AG04450 (cell line): Measurements from ENCODE around the gene CELA1. TPM values are rescaled to one million over a fixed set of nuclear protein-coding genes. Genes with fewer than 3 reads are reported as not detected.

Experiments used
- CTCF ChIA-PET: fragments of 300-600, 350-600 bp; formaldehyde crosslinking; extraction: SDS; loops from one replicate; lab custom pipeline; 2022; ENCODE audit warnings: antibody characterized with exemption, inconsistent platforms; lab: Charles Lee
- POLR2A ChIA-PET: fragments of 350-600 bp; formaldehyde crosslinking; extraction: SDS; loops from one replicate; lab custom pipeline; 2021; ENCODE audit warnings: antibody characterized with exemption, inconsistent platforms; lab: Yijun Ruan, JAX
- DNase-seq: peaks from one replicate; pipeline ENCODE4 v3.0.0-alpha.2; 2011; ENCODE audit warnings: low read depth, low spot score
- H3K27ac ChIP-seq: one replicate; pipeline ENCODE4 v1.5.1; 2012; ENCODE audit warnings: low read depth, low read length, control low read depth
- H3K27me3 ChIP-seq: one replicate; pipeline ENCODE4 v1.6.0; 2012; ENCODE audit warnings: low read length; ENCODE audit not compliant: control insufficient read depth, insufficient read depth
- H3K4me3 ChIP-seq: 2 replicates; pipeline ENCODE4 v1.5.1; 2011; ENCODE audit warnings: mild to moderate bottlenecking, low read depth, low read length, control low read depth
- H3K9me3 ChIP-seq: 2 replicates; pipeline ENCODE4 v1.5.1; 2012; ENCODE audit warnings: low read length; ENCODE audit not compliant: control insufficient read depth, insufficient read depth
- polyA plus RNA-seq: library from polyadenylated mRNA; depleted of rRNA; stranded (reverse); fragments of >200 nt; gene quantifications from 2 replicates; pipeline ENCODE4 v1.2.3, GENCODE V29; 2011
- TF ChIP-seq, protein P1 (sequence below): IDR thresholded peaks from 2 replicates; pipeline ENCODE4 v1.5.1; 2011; ENCODE audit warnings: low read depth, low read length, control low read depth, inconsistent platforms

CELA1 gene
- polyA plus RNA-seq, 1 experiment: 0.79 TPM

DNA sequence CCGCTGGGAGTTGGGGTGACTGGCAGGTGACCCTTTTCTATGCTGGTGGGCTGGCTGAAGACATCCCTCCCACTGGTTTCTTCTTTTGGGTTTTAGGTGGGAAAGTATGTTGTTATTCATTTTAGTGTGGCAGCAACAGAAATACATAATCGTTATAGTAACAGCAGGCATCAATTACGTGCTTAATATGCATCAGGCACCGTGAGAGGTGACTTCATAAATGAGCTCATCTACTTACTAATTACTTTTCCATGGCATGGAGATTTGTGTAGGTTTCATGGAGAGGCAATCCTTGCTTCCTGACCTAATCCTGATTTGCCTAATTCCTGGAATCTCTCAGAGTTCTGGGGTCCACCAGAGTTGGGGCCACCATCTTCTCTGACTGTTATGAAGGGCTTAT, 13.4 kb upstream of the CELA1 start:
- TF ChIP-seq, protein P1, sequence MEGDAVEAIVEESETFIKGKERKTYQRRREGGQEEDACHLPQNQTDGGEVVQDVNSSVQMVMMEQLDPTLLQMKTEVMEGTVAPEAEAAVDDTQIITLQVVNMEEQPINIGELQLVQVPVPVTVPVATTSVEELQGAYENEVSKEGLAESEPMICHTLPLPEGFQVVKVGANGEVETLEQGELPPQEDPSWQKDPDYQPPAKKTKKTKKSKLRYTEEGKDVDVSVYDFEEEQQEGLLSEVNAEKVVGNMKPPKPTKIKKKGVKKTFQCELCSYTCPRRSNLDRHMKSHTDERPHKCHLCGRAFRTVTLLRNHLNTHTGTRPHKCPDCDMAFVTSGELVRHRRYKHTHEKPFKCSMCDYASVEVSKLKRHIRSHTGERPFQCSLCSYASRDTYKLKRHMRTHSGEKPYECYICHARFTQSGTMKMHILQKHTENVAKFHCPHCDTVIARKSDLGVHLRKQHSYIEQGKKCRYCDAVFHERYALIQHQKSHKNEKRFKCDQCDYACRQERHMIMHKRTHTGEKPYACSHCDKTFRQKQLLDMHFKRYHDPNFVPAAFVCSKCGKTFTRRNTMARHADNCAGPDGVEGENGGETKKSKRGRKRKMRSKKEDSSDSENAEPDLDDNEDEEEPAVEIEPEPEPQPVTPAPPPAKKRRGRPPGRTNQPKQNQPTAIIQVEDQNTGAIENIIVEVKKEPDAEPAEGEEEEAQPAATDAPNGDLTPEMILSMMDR: no peak
- no peak for DNase-seq
- no peak overlapping the region for H3K27ac ChIP-seq
- ChIA-PET CTCF (interaction anchor here (3.3 kb wide), 1 partner anchor 9 kb away, joined by 13 read pairs; no protein-coding TSS in a partner anchor), POLR2A (no interaction called here)
- H3K9me3 ChIP-seq: no peaks in the 10 kb centered on the region
- no peaks in the 10 kb centered on the region for H3K27me3 ChIP-seq
- H3K4me3 ChIP-seq: no peak overlapping the region

DNA sequence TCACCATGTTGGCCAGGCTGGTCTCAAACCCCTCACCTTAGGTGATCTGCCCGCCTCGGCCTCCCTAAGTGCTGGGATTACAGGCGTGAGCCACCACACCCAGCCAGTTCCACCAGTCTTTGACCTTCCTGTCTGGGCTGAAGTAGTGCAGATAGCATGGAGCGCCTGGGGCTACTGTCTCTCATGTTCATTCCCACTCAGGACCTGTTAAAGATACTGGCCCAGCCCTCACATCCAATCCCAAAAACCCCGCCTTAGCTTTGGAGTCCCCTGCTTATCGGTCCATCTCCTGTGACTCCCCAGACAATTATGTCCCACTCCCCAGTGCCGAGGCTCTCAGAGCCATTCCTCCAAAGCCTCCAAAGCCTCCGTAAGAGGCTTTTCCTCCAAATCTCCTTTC, 12.0 kb upstream of the CELA1 start:
- DNase-seq: no peak
- TF ChIP-seq, protein P1: no peak
- no peak overlapping the region for H3K4me3 ChIP-seq
- ChIA-PET POLR2A (interaction anchor here (1.2 kb wide), 1 partner anchor 275 kb away, joined by 3 read pairs; no protein-coding TSS in a partner anchor), CTCF (no interaction called here)
- no peak overlapping the region for H3K27ac ChIP-seq
- H3K27me3 ChIP-seq: no peaks in the 10 kb centered on the region
- H3K9me3 ChIP-seq: no peaks in the 10 kb centered on the region

DNA sequence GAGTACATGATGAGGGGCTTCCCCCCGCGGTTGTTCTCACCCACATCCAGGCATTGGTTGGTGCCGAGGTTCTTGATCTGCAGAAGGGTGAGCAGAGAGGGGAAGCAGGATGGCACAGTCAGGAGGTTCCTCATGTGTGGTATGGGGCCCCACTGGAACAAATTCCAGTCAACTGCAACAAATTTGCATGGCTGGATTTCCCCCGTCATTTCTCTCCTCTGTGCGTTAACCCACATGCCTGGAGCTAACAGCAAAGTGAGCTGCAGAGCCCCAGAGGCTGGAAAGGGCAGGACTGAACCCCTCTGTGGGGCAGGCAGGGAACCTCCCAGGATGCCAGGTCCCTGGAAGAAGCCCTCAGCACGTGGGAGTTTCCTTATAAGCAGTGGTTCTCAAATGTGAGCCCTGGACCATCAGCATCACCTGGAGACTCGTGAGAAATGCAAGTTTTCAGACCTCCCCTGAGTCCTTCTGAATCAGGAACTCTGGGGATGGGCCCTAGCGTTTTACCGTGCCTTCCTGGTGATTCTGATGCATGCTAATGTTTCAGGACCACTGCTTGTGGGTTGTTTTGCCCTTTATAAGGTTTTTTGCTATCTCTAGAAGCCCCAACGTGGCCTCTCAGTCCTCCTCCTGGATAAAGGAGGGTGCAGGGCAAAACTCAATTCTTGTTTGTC, 11.0 kb upstream of the CELA1 start:
- Histone ChIP-seq H3K4me3 (no peak overlapping the region), H3K9me3 (no peaks in the 10 kb centered on the region), H3K27me3 (no peaks in the 10 kb centered on the region), H3K27ac (no peak overlapping the region)
- POLR2A ChIA-PET: no interaction called here
- no peak for DNase-seq
- CTCF ChIA-PET: no interaction called here
- TF ChIP-seq, protein P1: no peak

DNA sequence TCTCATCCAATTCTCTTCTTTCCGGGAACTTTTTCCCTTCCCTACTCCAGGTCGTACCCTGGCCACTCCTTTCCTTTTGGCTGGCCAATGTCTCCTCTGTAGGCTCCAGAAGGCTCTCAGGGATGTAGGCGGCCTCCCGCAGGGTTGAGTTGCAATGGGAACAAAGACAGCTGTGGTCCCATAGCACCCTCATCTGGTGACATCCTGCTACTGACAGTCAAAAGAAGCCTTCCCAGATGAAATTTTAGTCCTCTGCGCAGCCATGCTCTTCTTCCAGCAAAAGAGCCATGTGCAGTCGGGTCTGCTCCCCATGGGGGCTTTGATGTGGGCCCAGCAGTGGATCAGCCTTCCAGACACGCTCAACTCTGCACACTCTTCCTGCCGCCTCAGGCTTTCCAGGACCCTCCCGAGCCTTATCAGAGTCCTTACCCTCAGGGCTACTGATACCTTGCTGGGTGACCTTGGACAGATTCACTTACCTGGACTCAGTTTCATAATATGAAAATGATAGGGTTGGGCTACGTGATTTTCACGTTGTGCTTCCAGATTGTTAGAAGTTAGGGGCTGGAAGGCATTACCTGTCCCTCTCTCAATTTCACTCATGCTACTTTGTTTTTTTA, 5.5 kb upstream of the CELA1 start:
- no peaks in the 10 kb centered on the region for H3K27me3 ChIP-seq
- ChIA-PET POLR2A (no interaction called here), CTCF (interaction anchor here (0.6 to 4.9 kb wide), 10 partner anchors 10 to 587 kb away, joined by 3 to 38 read pairs (median 4); no protein-coding TSS in a partner anchor)
- no peak overlapping the region for H3K4me3 ChIP-seq
- DNase-seq: peak; percentile 30
- H3K27ac ChIP-seq: no peak overlapping the region
- no peaks in the 10 kb centered on the region; the same call in 1 of the 2 replicates for H3K9me3 ChIP-seq
- TF ChIP-seq, protein P1: peak; percentile 76

DNA sequence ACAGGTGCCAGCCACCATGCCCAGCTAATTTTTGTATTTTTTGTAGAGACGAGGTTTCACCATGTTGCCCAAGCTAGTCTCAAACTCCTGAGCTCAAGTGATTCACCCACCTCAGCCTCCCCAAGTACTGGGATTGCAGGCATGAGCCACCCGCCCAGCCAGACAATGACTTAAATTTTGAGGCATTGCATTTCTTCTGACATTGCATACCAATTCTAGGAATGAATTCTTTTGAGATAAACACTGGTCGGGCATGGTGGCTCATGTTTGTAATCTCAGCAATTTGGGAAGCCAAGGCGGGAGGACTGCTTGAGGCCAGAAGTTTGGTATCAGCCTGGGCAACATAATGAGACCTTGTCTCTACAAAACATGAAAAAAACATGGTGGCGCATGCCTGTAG, 2.5 kb upstream of the CELA1 start:
- ChIA-PET CTCF (interaction anchor here (1.0 to 4.9 kb wide), 3 partner anchors 8 to 584 kb away, joined by 6 to 38 read pairs (median 16); no protein-coding TSS in a partner anchor), POLR2A (interaction anchor here (0.7 to 1.6 kb wide), 2 partner anchors 23 to 42 kb away, joined by 4 read pairs; no protein-coding TSS in a partner anchor)
- H3K9me3 ChIP-seq: no peaks in the 10 kb centered on the region; the same call in 1 of the 2 replicates
- H3K4me3 ChIP-seq: no peak overlapping the region
- DNase-seq: no peak
- no peaks in the 10 kb centered on the region for H3K27me3 ChIP-seq
- no peak overlapping the region for H3K27ac ChIP-seq
- TF ChIP-seq, protein P1: no peak
